B cell (primary cell): ENCODE results near the gene SPINK2. TPM values are rescaled to one million over a fixed set of nuclear protein-coding genes. Genes with fewer than 3 reads are reported as not detected.

Source experiments
- ATAC-seq: fragments of 200-7000 bp; cut with Tn5 transposase; one replicate; pipeline ENCODE4 v1.10.0; 2021; ENCODE audit warnings: low read depth, mild to moderate bottlenecking, moderate number of reproducible peaks, moderate library complexity
- CTCF ChIA-PET: fragments of 350-600 bp; sonication (Branson Sonifier 250); formaldehyde crosslinking; loops from one replicate; lab custom pipeline; 2021; ENCODE audit warnings: antibody characterized with exemption, inconsistent platforms; lab: Charles Lee
- POLR2A ChIA-PET: fragments of 350-600 bp; sonication (Branson Sonifier 250); formaldehyde crosslinking; loops from one replicate; lab custom pipeline; 2021; ENCODE audit warnings: antibody characterized with exemption; lab: Charles Lee
- DNase-seq: peaks from one replicate; pipeline ENCODE4 v3.0.0; 2013
- H2AFZ ChIP-seq: 2 replicates; pipeline ENCODE4 v1.6.1; 2012; ENCODE audit warnings: mild to moderate bottlenecking, low read depth, low read length; ENCODE audit not compliant: insufficient read depth, poor library complexity, severe bottlenecking
- H3K27ac ChIP-seq, 2 donors: 1 replicate in 1 of 2; 2 replicates in 1 of 2; pipeline ENCODE4 v1.5.1; 2012 to 2013; ENCODE audit warnings: low read length in 2 of 2, mild to moderate bottlenecking in 2 of 2, moderate library complexity in 1 of 2
- H3K27me3 ChIP-seq, 4 experiments: fragments of 200-600 bp in 1 of 4; sonication (generic) in 1 of 4; replicated peaks in 1 of 4; 1 replicate in 2 of 4; 2 replicates in 2 of 4; pipeline versions ENCODE4 v1.6.1 to v1.7.0; 2013 to 2016; ENCODE audit warnings: low read length in 3 of 4, mild to moderate bottlenecking in 2 of 4, mixed read lengths in 1 of 4, moderate library complexity in 1 of 4; ENCODE audit not compliant: insufficient read depth in 4 of 4, control insufficient read depth in 3 of 4; ENCODE audit errors: control extremely low read depth in 1 of 4
- H3K36me3 ChIP-seq, 2 experiments: replicated peaks in 1 of 2; 1 replicate in 1 of 2; 2 replicates in 1 of 2; pipeline versions ENCODE4 v1.6.1 to v1.7.1; 2013; ENCODE audit warnings: low read length in 1 of 2; ENCODE audit not compliant: insufficient read depth in 2 of 2, control insufficient read depth in 1 of 2; ENCODE audit errors: control extremely low read depth in 1 of 2, extremely low read depth in 1 of 2
- H3K4me1 ChIP-seq, 2 donors: fragments of 200-600 bp in 1 of 2; sonication (generic) in 1 of 2; 1 replicate in 1 of 2; 2 replicates in 1 of 2; pipeline versions ENCODE4 v1.5.1 to v1.6.1; 2013 to 2017; ENCODE audit warnings: low read length in 2 of 2; ENCODE audit not compliant: control insufficient read depth in 2 of 2, insufficient read depth in 2 of 2
- H3K4me2 ChIP-seq: replicated peaks from 2 replicates; pipeline ENCODE3; 2012; ENCODE audit warnings: mild to moderate bottlenecking, low read depth, low read length; ENCODE audit not compliant: poor library complexity, severe bottlenecking
- H3K4me3 ChIP-seq, 5 experiments: fragments of 200-600 bp in 1 of 5; sonication (generic) in 1 of 5; 1 replicate in 3 of 5; 2 replicates in 2 of 5; pipeline versions ENCODE4 v1.5.1 to v1.7.0; 2011 to 2016; ENCODE audit warnings: low read length in 4 of 5, mild to moderate bottlenecking in 4 of 5, low read depth in 2 of 5, control low read depth in 1 of 5, moderate library complexity in 1 of 5; ENCODE audit not compliant: insufficient read depth in 1 of 5; ENCODE audit errors: control extremely low read depth in 1 of 5, extremely low read depth in 1 of 5
- H3K79me2 ChIP-seq: fragments of 200-600 bp; sonication (generic); one replicate; pipeline ENCODE4 v1.6.0; 2016; ENCODE audit warnings: low read length; ENCODE audit not compliant: control insufficient read depth, insufficient read depth
- H3K9ac ChIP-seq: fragments of 200-600 bp; sonication (generic); 2 replicates; pipeline ENCODE4 v1.6.1; 2017; ENCODE audit warnings: mild to moderate bottlenecking, low read length, moderate library complexity
- H3K9me3 ChIP-seq, 3 donors: one replicate each; pipeline versions ENCODE4 v1.6.1 to v1.7.1; 2013; ENCODE audit warnings: low read length in 2 of 3; ENCODE audit not compliant: control insufficient read depth in 2 of 3, insufficient read depth in 1 of 3; ENCODE audit errors: control extremely low read depth in 1 of 3
- H4K20me1 ChIP-seq: 2 replicates; pipeline ENCODE4 v1.6.0; 2012; ENCODE audit warnings: mild to moderate bottlenecking, low read length; ENCODE audit not compliant: insufficient read depth, control insufficient read depth, poor library complexity, severe bottlenecking
- H3K27ac Mint-ChIP-seq: one replicate; pipeline ENCODE4 v1.8.0; 2021; ENCODE audit warnings: mixed read lengths
- H3K27me3 Mint-ChIP-seq: one replicate; pipeline ENCODE4 v1.8.0; 2021; ENCODE audit warnings: mixed read lengths
- H3K4me1 Mint-ChIP-seq: one replicate; pipeline ENCODE4 v1.8.0; 2021; ENCODE audit warnings: mixed read lengths
- H3K4me3 Mint-ChIP-seq: one replicate; pipeline ENCODE4 v1.8.0; 2021; ENCODE audit warnings: mixed read lengths
- H3K9me3 Mint-ChIP-seq: one replicate; pipeline ENCODE4 v1.8.0; 2022; ENCODE audit warnings: mixed read lengths; ENCODE audit not compliant: insufficient read depth
- CTCF ChIP-seq: fragments of 200-600 bp; IDR thresholded peaks from one replicate; pipeline ENCODE4 v1.8.0; 2022; ENCODE audit warnings: antibody characterized with exemption, mild to moderate bottlenecking
- EZH2 ChIP-seq: IDR thresholded peaks from 2 replicates; pipeline ENCODE4 v1.6.1; 2012; ENCODE audit warnings: borderline replicate concordance, low read depth, mild to moderate bottlenecking, moderate library complexity, low read length; ENCODE audit not compliant: insufficient read depth, poor library complexity, severe bottlenecking
- WGBS: methylation state at CpG from one replicate; pipeline ENCODE4 v1.1.5; 2013; ENCODE audit warnings: missing lambda C conversion rate; ENCODE audit not compliant: insufficient coverage; 5-methylcytosine and 5-hydroxymethylcytosine counted together
- intact Hi-C: fragments of 100-400 bp; cut with micrococcal nuclease; formaldehyde crosslinking; loops from one replicate; pipeline ENCODE4 v1.10.0; 2022
- polyA plus RNA-seq: library from polyadenylated mRNA; depleted of rRNA; stranded (reverse); fragments of >200 nt; gene quantifications from 2 replicates; pipeline ENCODE4 v1.2.3, GENCODE V29; 2012
- total RNA-seq, 2 donors: library from RNA; stranded (reverse); fragments of 120-200 nt in 1 of 2; gene quantifications; 1 replicate in 1 of 2; 2 replicates in 1 of 2; pipeline versions ENCODE4 v1.2.3 to v1.2.4, GENCODE V29; 2013 to 2022

The SPINK2 gene
- total and polyA plus RNA-seq, 2 donors (not counting 1 experiment from before 2014, with no cell fraction given), result 0.94 to 4.9 TPM

GRCh38 chr4:56799161-56799759, 22.2 kb downstream of the SPINK2 start:
- ATAC-seq (no peak), DNase-seq (no peak)
- Histone ChIP-seq H3K4me1 (peaks cover 14 to 18% of the 10 kb centered on the region in 2 donors), H3K4me2 (peak overlapping the region; percentile 66), H4K20me1 (no peaks in the 10 kb centered on the region), H3K79me2 (no peaks in the 10 kb centered on the region), H3K36me3 (no peaks in the 10 kb centered on the region), H2AFZ (peak overlapping the region; percentile 93), H3K27ac (no peak overlapping the region), H3K9me3 (no peaks in the 10 kb centered on the region), H3K9ac (peak overlapping the region; percentile 84), H3K4me3 (peak overlapping the region in 4 of 5 experiments; percentile 53 to 93 (median 90)), H3K27me3 (no peaks in the 10 kb centered on the region)
- intact Hi-C loops, result no loop called here
- no peak for TF ChIP-seq CTCF
- no peak for TF ChIP-seq EZH2
- Mint-ChIP-seq H3K4me3 (peak overlapping the region; percentile 96), H3K4me1 (peaks cover 25% of the 10 kb centered on the region), H3K9me3 (no peaks in the 10 kb centered on the region), H3K27me3 (no peaks in the 10 kb centered on the region), H3K27ac (peak overlapping the region; percentile 89)
- 92% methylated on average over 8 of the region's 11 CpGs for WGBS
- CTCF ChIA-PET, result interaction anchor here (0.8 to 3.4 kb wide), 27 partner anchors 10 to 415 kb away, joined by 3 to 52 read pairs (median 4); partner anchors contain the start of genes AASDH, NOA1, PAICS and PPAT
- POLR2A ChIA-PET, result interaction anchor here (0.9 kb wide), 1 partner anchor 364 kb away, joined by 3 read pairs; the partner anchor contains the start of gene PPAT

GRCh38 chr4:56796211-56796610, 25.3 kb downstream of the SPINK2 start:
- Mint-ChIP-seq H3K4me1 (peaks cover 17% of the 10 kb centered on the region), H3K4me3 (no peak overlapping the region), H3K27me3 (no peaks in the 10 kb centered on the region), H3K27ac (no peak overlapping the region), H3K9me3 (no peaks in the 10 kb centered on the region)
- Histone ChIP-seq H3K79me2 (no peaks in the 10 kb centered on the region), H3K9ac (no peak overlapping the region), H3K4me3 (no peak overlapping the region), H3K4me2 (no peak overlapping the region), H3K4me1 (peaks cover 5 to 11% of the 10 kb centered on the region in 2 donors), H3K27me3 (no peaks in the 10 kb centered on the region), H3K27ac (no peak overlapping the region), H3K36me3 (no peaks in the 10 kb centered on the region), H3K9me3 (no peaks in the 10 kb centered on the region), H4K20me1 (no peaks in the 10 kb centered on the region), H2AFZ (peak overlapping the region; percentile 58)
- WGBS, result no CpG with 5 or more reads among the region's 3 CpGs
- POLR2A ChIA-PET, result no interaction called here
- TF ChIP-seq CTCF (no peak), EZH2 (no peak)
- intact Hi-C loops, result no loop called here
- ATAC-seq (no peak), DNase-seq (no peak)
- CTCF ChIA-PET, result interaction anchor here (0.9 kb wide), 1 partner anchor 38 kb away, joined by 3 read pairs; no protein-coding TSS in a partner anchor
